Measurements from ENCODE around the gene ASB16. TPM values are rescaled to one million over a fixed set of nuclear protein-coding genes. Genes with fewer than 3 reads are reported as not detected.

Gene ASB16
- total and polyA plus RNA-seq, 9 of the 15 experiments (the other 6 are each of a cell fraction or from before 2014, with no cell fraction given): 0.03 to 0.07 TPM; not detected in 7

DNA sequence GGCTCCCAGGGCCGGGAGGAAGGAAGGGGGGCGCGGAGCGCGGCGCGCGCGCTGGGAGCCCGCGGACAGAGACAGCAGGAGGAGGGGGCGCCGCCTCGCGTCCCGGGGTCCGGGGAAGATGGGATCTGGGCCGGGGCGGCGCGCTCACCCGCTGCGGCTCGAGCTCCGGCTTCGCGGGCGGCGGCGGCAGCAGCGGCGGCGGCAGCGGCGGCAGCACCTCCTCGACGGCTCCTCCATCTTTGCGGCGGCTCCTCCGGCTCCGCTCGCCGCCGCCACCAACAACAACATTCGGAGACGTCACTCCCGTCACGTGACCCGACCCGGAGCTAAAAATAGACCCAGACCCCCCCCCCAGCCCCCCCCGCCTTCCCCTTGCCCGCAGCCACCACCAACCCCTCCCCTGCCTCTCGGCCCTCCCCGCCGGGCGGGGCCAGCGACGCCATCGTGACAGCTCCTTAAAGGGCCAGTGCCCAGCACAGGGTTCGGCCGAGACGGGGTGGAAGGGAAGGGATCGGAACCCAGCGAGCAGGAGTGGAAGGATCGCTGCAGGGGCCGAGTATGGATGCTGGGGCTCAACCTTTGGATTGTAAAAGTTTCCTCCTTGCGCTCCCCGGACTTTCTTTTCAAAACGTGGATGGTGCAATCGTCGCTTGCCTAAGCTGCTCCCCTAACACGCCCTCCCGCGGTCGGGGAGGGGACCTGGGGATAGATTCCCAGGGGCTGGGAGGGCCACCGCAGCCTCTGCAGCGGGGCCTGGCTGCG is 47.0 kb upstream of the ASB16 start, which contains the start of gene HDAC5 (continued):
- TF ChIP-seq BCOR (IDR thresholded peaks at IDR 0.05) (0 out of 2 replicates have a peak, but pooled peaks have one; percentile 45), DMBX1 (CRISPR knock-in tag; IDR thresholded peaks at IDR 0.05; ENCODE audit: borderline replicate concordance) (no peak), TAF9B (IDR thresholded peaks at IDR 0.05; ENCODE audit: partially characterized antibody) (no peak), KHSRP (IDR thresholded peaks at IDR 0.05) (no peak), TEAD4 (IDR thresholded peaks at IDR 0.05; ENCODE audit: low read length) (peak; percentile 28; the same call in 1 of the 2 replicates), TEAD4 (CRISPR knock-in tag; IDR thresholded peaks at IDR 0.05; ENCODE audit: borderline replicate concordance) (no peak), NCOA2 (IDR thresholded peaks at IDR 0.05; ENCODE audit: partially characterized antibody in 2 of 2) (no peak), SMARCC2 (IDR thresholded peaks at IDR 0.05; ENCODE audit: low read depth) (peak; percentile 79; the same call in 1 of the 2 replicates), TEAD2 (tag; IDR thresholded peaks at IDR 0.05) (no peak), PHF21A (IDR thresholded peaks at IDR 0.05; ENCODE audit: borderline replicate concordance, low read depth) (no peak), CHD4 (IDR thresholded peaks at IDR 0.05; ENCODE audit: insufficient read depth, insufficient replicate concordance, low read depth, low read length, poor library complexity, severe bottlenecking) (no peak), NRF1 (conservative IDR thresholded peaks at IDR 0.05 in 1 of 2, IDR thresholded peaks at IDR 0.05 in 1 of 2) (0 out of 4 replicates have a peak, but pooled peaks of 1 of the 2 experiments have one; percentile 18)
- TF ChIP-seq, protein P1, sequence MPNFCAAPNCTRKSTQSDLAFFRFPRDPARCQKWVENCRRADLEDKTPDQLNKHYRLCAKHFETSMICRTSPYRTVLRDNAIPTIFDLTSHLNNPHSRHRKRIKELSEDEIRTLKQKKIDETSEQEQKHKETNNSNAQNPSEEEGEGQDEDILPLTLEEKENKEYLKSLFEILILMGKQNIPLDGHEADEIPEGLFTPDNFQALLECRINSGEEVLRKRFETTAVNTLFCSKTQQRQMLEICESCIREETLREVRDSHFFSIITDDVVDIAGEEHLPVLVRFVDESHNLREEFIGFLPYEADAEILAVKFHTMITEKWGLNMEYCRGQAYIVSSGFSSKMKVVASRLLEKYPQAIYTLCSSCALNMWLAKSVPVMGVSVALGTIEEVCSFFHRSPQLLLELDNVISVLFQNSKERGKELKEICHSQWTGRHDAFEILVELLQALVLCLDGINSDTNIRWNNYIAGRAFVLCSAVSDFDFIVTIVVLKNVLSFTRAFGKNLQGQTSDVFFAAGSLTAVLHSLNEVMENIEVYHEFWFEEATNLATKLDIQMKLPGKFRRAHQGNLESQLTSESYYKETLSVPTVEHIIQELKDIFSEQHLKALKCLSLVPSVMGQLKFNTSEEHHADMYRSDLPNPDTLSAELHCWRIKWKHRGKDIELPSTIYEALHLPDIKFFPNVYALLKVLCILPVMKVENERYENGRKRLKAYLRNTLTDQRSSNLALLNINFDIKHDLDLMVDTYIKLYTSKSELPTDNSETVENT (CRISPR knock-in tag; IDR thresholded peaks at IDR 0.05): peak; percentile 16; the same call in 1 of the 2 replicates
- TF ChIP-seq, protein P2, sequence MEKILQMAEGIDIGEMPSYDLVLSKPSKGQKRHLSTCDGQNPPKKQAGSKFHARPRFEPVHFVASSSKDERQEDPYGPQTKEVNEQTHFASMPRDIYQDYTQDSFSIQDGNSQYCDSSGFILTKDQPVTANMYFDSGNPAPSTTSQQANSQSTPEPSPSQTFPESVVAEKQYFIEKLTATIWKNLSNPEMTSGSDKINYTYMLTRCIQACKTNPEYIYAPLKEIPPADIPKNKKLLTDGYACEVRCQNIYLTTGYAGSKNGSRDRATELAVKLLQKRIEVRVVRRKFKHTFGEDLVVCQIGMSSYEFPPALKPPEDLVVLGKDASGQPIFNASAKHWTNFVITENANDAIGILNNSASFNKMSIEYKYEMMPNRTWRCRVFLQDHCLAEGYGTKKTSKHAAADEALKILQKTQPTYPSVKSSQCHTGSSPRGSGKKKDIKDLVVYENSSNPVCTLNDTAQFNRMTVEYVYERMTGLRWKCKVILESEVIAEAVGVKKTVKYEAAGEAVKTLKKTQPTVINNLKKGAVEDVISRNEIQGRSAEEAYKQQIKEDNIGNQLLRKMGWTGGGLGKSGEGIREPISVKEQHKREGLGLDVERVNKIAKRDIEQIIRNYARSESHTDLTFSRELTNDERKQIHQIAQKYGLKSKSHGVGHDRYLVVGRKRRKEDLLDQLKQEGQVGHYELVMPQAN (IDR thresholded peaks at IDR 0.05; ENCODE audit: borderline replicate concordance): 0 out of 2 replicates have a peak, but pooled peaks have one; percentile 27
- TF ChIP-seq, protein P3, sequence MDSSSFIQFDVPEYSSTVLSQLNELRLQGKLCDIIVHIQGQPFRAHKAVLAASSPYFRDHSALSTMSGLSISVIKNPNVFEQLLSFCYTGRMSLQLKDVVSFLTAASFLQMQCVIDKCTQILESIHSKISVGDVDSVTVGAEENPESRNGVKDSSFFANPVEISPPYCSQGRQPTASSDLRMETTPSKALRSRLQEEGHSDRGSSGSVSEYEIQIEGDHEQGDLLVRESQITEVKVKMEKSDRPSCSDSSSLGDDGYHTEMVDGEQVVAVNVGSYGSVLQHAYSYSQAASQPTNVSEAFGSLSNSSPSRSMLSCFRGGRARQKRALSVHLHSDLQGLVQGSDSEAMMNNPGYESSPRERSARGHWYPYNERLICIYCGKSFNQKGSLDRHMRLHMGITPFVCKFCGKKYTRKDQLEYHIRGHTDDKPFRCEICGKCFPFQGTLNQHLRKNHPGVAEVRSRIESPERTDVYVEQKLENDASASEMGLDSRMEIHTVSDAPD (CRISPR knock-in tag; IDR thresholded peaks at IDR 0.05): no peak
- TF ChIP-seq, protein P4, sequence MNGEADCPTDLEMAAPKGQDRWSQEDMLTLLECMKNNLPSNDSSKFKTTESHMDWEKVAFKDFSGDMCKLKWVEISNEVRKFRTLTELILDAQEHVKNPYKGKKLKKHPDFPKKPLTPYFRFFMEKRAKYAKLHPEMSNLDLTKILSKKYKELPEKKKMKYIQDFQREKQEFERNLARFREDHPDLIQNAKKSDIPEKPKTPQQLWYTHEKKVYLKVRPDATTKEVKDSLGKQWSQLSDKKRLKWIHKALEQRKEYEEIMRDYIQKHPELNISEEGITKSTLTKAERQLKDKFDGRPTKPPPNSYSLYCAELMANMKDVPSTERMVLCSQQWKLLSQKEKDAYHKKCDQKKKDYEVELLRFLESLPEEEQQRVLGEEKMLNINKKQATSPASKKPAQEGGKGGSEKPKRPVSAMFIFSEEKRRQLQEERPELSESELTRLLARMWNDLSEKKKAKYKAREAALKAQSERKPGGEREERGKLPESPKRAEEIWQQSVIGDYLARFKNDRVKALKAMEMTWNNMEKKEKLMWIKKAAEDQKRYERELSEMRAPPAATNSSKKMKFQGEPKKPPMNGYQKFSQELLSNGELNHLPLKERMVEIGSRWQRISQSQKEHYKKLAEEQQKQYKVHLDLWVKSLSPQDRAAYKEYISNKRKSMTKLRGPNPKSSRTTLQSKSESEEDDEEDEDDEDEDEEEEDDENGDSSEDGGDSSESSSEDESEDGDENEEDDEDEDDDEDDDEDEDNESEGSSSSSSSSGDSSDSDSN (IDR thresholded peaks at IDR 0.05; ENCODE audit: borderline replicate concordance in 1 of 2, low read depth in 2 of 2, low read length in 2 of 2): peak in 1 of 2 experiments; percentile 70; a peak in 2 of 4 replicates
- TF ChIP-seq, protein P5, sequence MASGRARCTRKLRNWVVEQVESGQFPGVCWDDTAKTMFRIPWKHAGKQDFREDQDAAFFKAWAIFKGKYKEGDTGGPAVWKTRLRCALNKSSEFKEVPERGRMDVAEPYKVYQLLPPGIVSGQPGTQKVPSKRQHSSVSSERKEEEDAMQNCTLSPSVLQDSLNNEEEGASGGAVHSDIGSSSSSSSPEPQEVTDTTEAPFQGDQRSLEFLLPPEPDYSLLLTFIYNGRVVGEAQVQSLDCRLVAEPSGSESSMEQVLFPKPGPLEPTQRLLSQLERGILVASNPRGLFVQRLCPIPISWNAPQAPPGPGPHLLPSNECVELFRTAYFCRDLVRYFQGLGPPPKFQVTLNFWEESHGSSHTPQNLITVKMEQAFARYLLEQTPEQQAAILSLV (tag; IDR thresholded peaks at IDR 0.05): peak; percentile 81
